Esophagus muscularis mucosa (tissue), 3 donors: Measurements from ENCODE around the gene CRACDL.

ENCODE experiments used
- CTCF ChIP-seq, 3 experiments: fragments of 200-600 bp in 2 of 3; fragments of 450-650 bp in 1 of 3; sonication (generic) in 2 of 3; IDR thresholded peaks; one replicate each; pipeline ENCODE4 v1.5.1; 2017 to 2019; ENCODE audit warnings: antibody characterized with exemption in 3 of 3, mild to moderate bottlenecking in 2 of 3, moderate library complexity in 1 of 3
- POLR2A ChIP-seq: fragments of 450-650 bp; IDR thresholded peaks from one replicate; pipeline ENCODE4 v1.6.1; 2017; ENCODE audit warnings: antibody characterized with exemption, moderate library complexity, mild to moderate bottlenecking, low read depth
- POLR2AphosphoS5 ChIP-seq, 2 donors: sonication (generic); formaldehyde crosslinking; IDR thresholded peaks; one replicate each; pipeline ENCODE4 v1.6.1; 2017; ENCODE audit warnings: antibody characterized with exemption in 2 of 2

- TF ChIP-seq CTCF (IDR thresholded peaks at IDR 0.05), result no peak
- no peak for TF ChIP-seq POLR2AphosphoS5 (IDR thresholded peaks at IDR 0.05)
- no peak for TF ChIP-seq POLR2A
These were observed 96.7 kb downstream of the CRACDL start for GRCh38 chr2:98839292-98839691.
